Esophagus squamous epithelium (tissue), 5 donors: ENCODE measurements around the gene COL16A1. TPM values are rescaled to one million over a fixed set of nuclear protein-coding genes. Genes with fewer than 3 reads are reported as not detected.

Experiments
- DNase-seq: peaks from one replicate; lab custom pipeline; 2025; lab: John Stamatoyannopoulos, UW
- H3K27ac ChIP-seq, 4 donors: fragments of 200-600 bp; sonication (generic); one replicate each; pipeline ENCODE4 v1.5.1; 2016 to 2019; ENCODE audit warnings: mild to moderate bottlenecking in 1 of 4
- H3K27me3 ChIP-seq, 4 donors: fragments of 200-600 bp; sonication (generic); 1 replicate in 3 of 4; 2 replicates in 1 of 4; pipeline versions ENCODE4 v1.5.1 to v1.6.0; 2017 to 2021; ENCODE audit warnings: antibody characterized with exemption in 1 of 4
- H3K36me3 ChIP-seq, 3 donors: fragments of 200-600 bp; sonication (generic); one replicate each; pipeline ENCODE4 v1.5.1; 2016 to 2019
- H3K4me1 ChIP-seq, 3 donors: fragments of 200-600 bp; sonication (generic); one replicate each; pipeline ENCODE4 v1.5.1; 2017 to 2019
- H3K4me3 ChIP-seq, 4 donors: fragments of 200-600 bp; sonication (generic); 1 replicate in 3 of 4; 2 replicates in 1 of 4; pipeline ENCODE4 v1.5.1; 2016 to 2019; ENCODE audit warnings: mild to moderate bottlenecking in 2 of 4, moderate library complexity in 1 of 4
- H3K9me3 ChIP-seq, 3 donors: fragments of 200-600 bp; sonication (generic); one replicate each; pipeline ENCODE4 v1.5.1; 2016 to 2019
- POLR2A ChIP-seq, 4 donors: fragments of 450-650 bp; IDR thresholded peaks; one replicate each; pipeline ENCODE4 v1.6.1; 2017; ENCODE audit warnings: antibody characterized with exemption in 4 of 4, mild to moderate bottlenecking in 4 of 4, moderate library complexity in 3 of 4
- WGBS, 2 donors: methylation state at CpG; one replicate each; pipeline ENCODE4 v1.1.5; 2018; 5-methylcytosine and 5-hydroxymethylcytosine counted together
- intact Hi-C: fragments of 100-400 bp; cut with DNase I; formaldehyde crosslinking; loops from one replicate; pipeline ENCODE4 v1.15.0; 2022
- total RNA-seq, 4 donors: library from RNA; depleted of rRNA; stranded (reverse); fragments of >200 nt; gene quantifications; one replicate each; pipeline ENCODE4 v1.1.0, GENCODE V29; 2016
- TF ChIP-seq, protein P1 (sequence below), 6 experiments: fragments of 450-650 bp in 4 of 6; fragments of 200-600 bp in 2 of 6; sonication (generic) in 2 of 6; IDR thresholded peaks; one replicate each; pipeline ENCODE4 v1.5.1; 2016 to 2019; ENCODE audit warnings: antibody characterized with exemption in 6 of 6, mild to moderate bottlenecking in 4 of 6, moderate library complexity in 4 of 6
- donor health status: DM: yes; HTN: yes; CAD: no.

Gene COL16A1
- total RNA-seq, 4 donors from 2014 or later = 8.8 to 35.5 (median 16.4) TPM

GRCh38 chr1:31666263-31666963 lies 37.4 kb downstream of the COL16A1 start:
- no peak overlapping the region for H3K4me3 ChIP-seq
- intact Hi-C loops = loop anchor here (10.0 kb wide), 1 partner anchor 298 kb away; no protein-coding TSS in a partner anchor
- no peak for DNase-seq
- no peaks in the 10 kb centered on the region for H3K9me3 ChIP-seq
- peak overlapping the region in 3 of 4 donors; percentile 19 to 70 (median 45) for H3K27ac ChIP-seq
- no peaks in the 10 kb centered on the region for H3K27me3 ChIP-seq
- no peaks in the 10 kb centered on the region for H3K36me3 ChIP-seq
- TF ChIP-seq, protein P1, sequence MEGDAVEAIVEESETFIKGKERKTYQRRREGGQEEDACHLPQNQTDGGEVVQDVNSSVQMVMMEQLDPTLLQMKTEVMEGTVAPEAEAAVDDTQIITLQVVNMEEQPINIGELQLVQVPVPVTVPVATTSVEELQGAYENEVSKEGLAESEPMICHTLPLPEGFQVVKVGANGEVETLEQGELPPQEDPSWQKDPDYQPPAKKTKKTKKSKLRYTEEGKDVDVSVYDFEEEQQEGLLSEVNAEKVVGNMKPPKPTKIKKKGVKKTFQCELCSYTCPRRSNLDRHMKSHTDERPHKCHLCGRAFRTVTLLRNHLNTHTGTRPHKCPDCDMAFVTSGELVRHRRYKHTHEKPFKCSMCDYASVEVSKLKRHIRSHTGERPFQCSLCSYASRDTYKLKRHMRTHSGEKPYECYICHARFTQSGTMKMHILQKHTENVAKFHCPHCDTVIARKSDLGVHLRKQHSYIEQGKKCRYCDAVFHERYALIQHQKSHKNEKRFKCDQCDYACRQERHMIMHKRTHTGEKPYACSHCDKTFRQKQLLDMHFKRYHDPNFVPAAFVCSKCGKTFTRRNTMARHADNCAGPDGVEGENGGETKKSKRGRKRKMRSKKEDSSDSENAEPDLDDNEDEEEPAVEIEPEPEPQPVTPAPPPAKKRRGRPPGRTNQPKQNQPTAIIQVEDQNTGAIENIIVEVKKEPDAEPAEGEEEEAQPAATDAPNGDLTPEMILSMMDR (IDR thresholded peaks at IDR 0.05) = no peak
- 24 to 51% methylated on average over 9 to 10 of the region's 10 CpGs for WGBS, 2 donors
- peaks cover 28 to 61% (median 48%) of the 10 kb centered on the region in 3 donors for H3K4me1 ChIP-seq

DNA sequence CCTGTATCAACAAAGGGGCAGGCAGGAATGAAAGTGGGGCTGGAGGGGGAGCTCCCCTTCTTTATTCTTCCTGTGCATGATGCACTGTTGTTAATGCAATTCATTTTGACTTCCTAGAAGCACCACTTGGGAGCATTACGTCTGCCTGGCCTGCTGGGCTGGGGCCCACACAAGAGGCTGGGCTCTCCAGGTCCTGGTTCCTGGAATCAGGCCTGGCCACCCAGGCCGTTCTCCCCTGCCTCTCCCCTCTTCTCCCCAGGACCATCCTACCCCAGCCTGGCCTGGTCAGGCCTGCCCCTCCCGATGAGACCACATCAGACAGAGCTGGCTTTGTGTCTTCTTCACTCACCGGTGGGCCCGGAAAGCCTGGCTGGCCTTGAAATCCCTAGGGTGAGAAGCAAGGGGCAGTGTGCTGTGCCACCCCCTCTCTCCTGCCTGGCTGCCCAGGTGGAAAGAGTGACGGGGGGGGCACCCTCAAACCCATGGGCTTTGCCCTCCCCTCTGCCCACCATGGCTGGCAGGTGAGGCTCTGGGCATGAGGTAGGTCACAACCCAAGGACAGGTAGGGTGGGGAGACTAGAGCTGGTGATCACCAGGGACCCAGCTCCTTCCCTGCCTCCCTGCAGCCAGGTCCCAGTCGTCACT lies 38.5 kb downstream of the COL16A1 start:
- no peaks in the 10 kb centered on the region for H3K9me3 ChIP-seq
- H3K27ac ChIP-seq = peak overlapping the region in 2 of 4 donors; percentile 45 to 70
- peaks cover 0 to 9% (median 0%) of the 10 kb centered on the region in 3 donors for H3K36me3 ChIP-seq
- 93% methylated on average over 3 of the region's 7 CpGs; no CpG with 5 or more reads in 1 of the 2 donors for WGBS, 2 donors
- intact Hi-C loops = loop anchor here (10.0 kb wide), 1 partner anchor 299 kb away; no protein-coding TSS in a partner anchor
- peaks cover 24 to 51% (median 40%) of the 10 kb centered on the region in 3 donors for H3K4me1 ChIP-seq
- H3K27me3 ChIP-seq = no peaks in the 10 kb centered on the region
- no peak for DNase-seq
- H3K4me3 ChIP-seq = no peak overlapping the region
- TF ChIP-seq, protein P1 (IDR thresholded peaks at IDR 0.05) = no peak
- no peak for TF ChIP-seq POLR2A (IDR thresholded peaks at IDR 0.05)

GRCh38 chr1:31664528-31664927 lies 39.3 kb downstream of the COL16A1 start:
- peaks cover 15 to 42% (median 31%) of the 10 kb centered on the region in 3 donors for H3K4me1 ChIP-seq
- no peak overlapping the region for H3K27ac ChIP-seq
- H3K9me3 ChIP-seq = no peaks in the 10 kb centered on the region

DNA sequence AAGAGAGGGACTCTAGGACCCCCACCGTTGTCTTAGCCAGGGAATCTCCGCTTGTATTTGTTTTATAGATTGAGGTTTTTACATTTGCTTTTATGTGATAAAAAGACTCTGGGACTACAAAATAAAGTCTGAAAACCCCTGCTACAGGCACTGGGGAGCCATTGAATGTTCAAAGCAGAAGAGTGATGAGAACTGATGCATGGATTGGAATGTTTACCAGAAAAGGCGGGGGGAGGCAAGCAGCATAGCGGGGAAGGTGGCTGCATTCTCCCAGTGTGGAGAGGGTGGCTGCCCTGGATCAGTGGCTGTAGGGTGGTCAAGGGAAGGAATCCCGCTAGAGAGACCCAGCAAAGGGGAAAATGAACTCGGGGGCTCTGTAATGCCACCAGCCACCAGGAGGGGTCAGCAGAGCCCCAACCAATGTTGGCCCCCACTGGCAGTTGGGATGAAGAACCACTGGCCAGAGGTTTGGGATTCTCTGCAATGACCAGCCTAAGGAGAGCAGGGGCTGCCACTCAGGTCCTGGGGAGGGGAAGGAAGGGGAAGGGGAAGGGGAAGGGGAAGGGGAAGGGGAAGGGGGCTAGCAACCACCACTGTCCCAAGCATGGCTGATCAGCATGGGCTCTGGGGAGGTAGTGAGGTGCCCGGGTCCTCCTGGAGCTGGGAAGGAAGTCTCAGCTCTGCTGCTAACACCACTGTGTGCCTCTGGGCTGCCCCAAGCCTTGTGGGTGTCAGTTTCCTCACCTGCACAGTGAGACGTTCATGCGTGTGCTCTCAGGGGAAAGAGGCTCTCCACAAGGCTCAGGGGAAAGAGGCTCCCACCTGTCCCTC lies 40.0 kb downstream of the COL16A1 start:
- H3K4me3 ChIP-seq = no peak overlapping the region
- intact Hi-C loops = loop anchor here (5.0 to 10.0 kb wide), 2 partner anchors 128 to 301 kb away; no protein-coding TSS in a partner anchor
- peaks cover 13 to 36% (median 25%) of the 10 kb centered on the region in 3 donors for H3K4me1 ChIP-seq
- no peaks in the 10 kb centered on the region for H3K27me3 ChIP-seq
- H3K27ac ChIP-seq = no peak overlapping the region
- no peak for DNase-seq
- no peaks in the 10 kb centered on the region for H3K9me3 ChIP-seq
- 46 to 62% methylated on average over 6 to 9 of the region's 9 CpGs for WGBS, 2 donors
- H3K36me3 ChIP-seq = peaks cover 0 to 22% (median 0%) of the 10 kb centered on the region in 3 donors
- no peak for TF ChIP-seq POLR2A (IDR thresholded peaks at IDR 0.05)
- TF ChIP-seq, protein P1 (IDR thresholded peaks at IDR 0.05) = peak; percentile 91 to 96 (median 95)

More at GRCh38 chr1:31664528-31664927, 39.3 kb downstream of the COL16A1 start:
- H3K27me3 ChIP-seq = no peaks in the 10 kb centered on the region
- H3K36me3 ChIP-seq = peaks cover 0 to 15% (median 0%) of the 10 kb centered on the region in 3 donors
- no peak overlapping the region for H3K4me3 ChIP-seq
- 60 to 88% methylated on average over 1 to 9 of the region's 9 CpGs for WGBS, 2 donors
- DNase-seq = no peak
- no peak for TF ChIP-seq POLR2A (IDR thresholded peaks at IDR 0.05)
- TF ChIP-seq, protein P1 (IDR thresholded peaks at IDR 0.05) = no peak
- intact Hi-C loops = loop anchor here (5.0 to 10.0 kb wide), 2 partner anchors 128 to 300 kb away; no protein-coding TSS in a partner anchor
